ENCODE results near the gene PDLIM5.

The PDLIM5 gene

DNA sequence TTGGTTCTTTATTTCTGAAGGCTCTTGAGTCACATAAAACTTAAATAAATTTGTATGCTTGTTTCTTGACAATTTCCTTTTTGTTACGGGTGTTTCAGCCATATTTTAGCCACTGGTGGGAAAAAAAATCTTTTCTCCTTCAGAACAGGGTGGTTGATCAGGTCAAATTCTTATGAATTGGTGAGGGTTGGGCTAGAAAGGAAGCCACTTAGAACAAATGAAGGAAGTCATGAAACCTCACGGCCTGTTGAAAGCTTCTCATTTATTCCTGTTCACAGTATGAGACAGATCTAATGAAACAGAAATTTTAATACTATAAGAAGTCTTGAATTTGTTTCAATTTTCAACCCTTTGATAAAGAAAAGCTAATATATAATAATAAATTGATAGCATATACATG, 12.1 kb upstream of the PDLIM5 start:
- DNase-seq (ENCODE audit: low spot score), result no peak
- TF ChIP-seq, protein P1, sequence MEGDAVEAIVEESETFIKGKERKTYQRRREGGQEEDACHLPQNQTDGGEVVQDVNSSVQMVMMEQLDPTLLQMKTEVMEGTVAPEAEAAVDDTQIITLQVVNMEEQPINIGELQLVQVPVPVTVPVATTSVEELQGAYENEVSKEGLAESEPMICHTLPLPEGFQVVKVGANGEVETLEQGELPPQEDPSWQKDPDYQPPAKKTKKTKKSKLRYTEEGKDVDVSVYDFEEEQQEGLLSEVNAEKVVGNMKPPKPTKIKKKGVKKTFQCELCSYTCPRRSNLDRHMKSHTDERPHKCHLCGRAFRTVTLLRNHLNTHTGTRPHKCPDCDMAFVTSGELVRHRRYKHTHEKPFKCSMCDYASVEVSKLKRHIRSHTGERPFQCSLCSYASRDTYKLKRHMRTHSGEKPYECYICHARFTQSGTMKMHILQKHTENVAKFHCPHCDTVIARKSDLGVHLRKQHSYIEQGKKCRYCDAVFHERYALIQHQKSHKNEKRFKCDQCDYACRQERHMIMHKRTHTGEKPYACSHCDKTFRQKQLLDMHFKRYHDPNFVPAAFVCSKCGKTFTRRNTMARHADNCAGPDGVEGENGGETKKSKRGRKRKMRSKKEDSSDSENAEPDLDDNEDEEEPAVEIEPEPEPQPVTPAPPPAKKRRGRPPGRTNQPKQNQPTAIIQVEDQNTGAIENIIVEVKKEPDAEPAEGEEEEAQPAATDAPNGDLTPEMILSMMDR (IDR thresholded peaks at IDR 0.05), result no peak
- no peak overlapping the region for H3K4me3 ChIP-seq
- H3K27ac ChIP-seq, result no peak overlapping the region

DNA sequence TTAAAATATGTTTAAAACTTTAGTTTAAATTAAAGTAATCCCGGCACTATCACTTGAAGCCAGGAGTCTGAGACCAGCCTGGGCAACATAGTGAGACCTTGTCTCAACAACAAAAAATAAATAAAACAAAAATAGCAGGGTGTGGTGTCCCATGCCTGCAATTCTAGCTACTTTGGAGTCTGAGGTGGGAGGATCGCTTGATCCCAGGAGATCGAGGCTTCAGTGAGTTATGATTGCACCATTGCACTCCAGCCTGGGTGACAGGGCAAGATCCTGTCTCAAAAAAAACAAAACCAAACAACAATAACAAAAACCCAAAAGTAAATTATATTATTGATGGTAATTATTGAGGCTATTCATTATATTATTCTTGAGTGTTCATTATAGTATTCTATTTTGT, 9.9 kb upstream of the PDLIM5 start:
- no peak for DNase-seq (ENCODE audit: low spot score)
- Histone ChIP-seq H3K4me3 (no peak overlapping the region), H3K27ac (peak overlapping the region in 1 of 2 donors; percentile 29)
- TF ChIP-seq, protein P1 (IDR thresholded peaks at IDR 0.05), result no peak

DNA sequence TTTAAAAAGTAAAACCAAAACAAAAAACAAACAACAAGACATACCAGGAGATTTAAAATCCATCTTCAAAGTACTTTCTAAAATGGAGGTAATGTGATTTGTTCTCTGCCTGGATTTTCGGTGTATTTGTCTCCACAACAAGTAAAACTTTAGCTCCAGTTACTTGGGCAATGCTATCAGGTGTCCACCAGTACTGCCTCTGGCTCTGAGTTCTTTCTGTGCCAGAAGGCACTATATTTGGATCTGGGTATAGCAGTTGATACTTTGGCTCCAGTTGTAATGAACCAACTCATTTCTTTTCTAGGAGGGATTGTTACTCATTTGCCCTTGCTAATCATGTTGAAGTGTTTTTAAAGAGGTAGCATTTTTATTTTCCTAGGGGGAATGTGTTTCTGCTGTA, 9.5 kb upstream of the PDLIM5 start:
- H3K27ac ChIP-seq, result no peak overlapping the region
- H3K4me3 ChIP-seq, result no peak overlapping the region
- DNase-seq (ENCODE audit: low spot score), result no peak
- TF ChIP-seq, protein P1 (IDR thresholded peaks at IDR 0.05), result no peak

DNA sequence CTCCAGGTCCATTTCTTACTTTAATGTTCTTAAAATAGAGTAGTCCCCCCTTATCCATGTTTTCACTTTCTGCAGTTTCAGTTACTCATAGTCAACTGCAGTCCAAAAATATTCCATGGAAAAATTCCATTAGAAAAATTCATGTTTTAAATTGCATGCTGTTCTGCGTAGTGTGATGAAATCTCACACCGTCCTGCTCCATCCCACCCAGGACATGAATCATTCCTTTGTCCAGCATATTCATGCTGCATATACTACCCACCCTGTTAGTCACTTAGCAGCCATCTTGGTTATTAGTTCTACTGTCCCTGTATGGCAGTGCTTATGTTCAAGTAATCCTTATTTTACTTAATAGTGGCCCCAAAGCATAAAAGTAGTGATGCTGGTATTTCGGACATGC, 5.4 kb upstream of the PDLIM5 start:
- TF ChIP-seq, protein P1 (IDR thresholded peaks at IDR 0.05), result no peak
- Histone ChIP-seq H3K27ac (peak overlapping the region; percentile 4 to 35), H3K4me3 (no peak overlapping the region)
- no peak for DNase-seq (ENCODE audit: low spot score)

DNA sequence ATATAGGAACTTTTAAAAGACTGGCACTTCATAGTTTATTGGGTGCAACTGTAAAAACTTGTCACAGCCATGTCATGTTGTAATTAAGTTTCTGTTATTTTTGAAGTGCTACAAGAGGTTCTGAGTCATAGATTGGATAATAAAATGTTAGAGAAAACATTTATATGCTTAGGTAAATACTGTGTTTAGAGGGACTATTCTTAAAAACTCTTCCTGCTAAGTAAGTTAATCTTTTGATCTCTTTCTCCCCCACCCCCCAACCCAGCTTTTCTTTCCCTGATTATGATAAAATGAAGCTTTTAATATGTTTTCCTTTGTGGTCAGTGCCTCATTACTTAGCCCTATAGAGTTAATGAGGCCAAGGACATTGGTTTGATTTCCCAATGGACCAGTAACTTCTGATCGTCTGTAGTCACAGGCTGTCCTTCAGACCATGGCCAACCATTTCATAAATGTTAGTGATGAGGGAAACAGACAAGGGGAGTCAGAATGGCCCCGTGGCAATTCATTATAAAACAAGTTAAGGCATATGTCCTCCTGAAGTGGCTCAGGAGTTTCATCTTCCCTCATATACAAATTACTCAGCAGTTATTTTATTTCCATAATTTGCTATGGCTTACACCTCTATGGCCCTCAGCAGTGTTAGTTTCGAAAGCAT, 3.9 kb upstream of the PDLIM5 start:
- DNase-seq (ENCODE audit: low spot score), result no peak
- no peak overlapping the region for H3K27ac ChIP-seq
- TF ChIP-seq, protein P1 (IDR thresholded peaks at IDR 0.05), result no peak
- no peak overlapping the region for H3K4me3 ChIP-seq

DNA sequence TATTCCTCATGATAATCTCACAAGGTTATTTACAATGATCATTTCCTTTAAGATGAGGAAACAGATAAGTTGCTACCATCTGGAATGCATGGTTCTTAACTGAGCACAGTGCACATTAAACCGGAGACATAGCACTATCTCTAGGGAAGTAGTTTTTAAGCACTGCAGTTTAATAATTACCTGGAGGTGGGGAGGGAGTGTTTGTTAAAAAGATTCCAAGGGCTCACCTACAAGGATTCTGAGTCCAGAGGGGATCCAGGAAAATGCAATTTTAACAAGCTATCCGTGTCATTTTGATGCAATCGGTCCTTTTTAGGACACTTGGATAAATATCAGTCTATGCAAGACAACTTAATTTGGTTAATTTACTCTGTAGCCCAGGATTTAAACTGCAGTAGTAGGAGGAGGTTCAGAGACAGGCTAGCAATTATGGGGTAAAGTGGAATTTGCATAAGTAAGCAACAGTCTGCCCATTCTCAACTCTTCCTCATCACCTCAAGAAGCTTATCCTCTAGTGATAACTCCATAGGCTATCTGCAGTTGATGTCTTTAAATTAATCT, 2.8 kb upstream of the PDLIM5 start:
- no peak for DNase-seq (ENCODE audit: low spot score)
- TF ChIP-seq, protein P1 (IDR thresholded peaks at IDR 0.05), result no peak
- Histone ChIP-seq H3K4me3 (no peak overlapping the region), H3K27ac (no peak overlapping the region)

DNA sequence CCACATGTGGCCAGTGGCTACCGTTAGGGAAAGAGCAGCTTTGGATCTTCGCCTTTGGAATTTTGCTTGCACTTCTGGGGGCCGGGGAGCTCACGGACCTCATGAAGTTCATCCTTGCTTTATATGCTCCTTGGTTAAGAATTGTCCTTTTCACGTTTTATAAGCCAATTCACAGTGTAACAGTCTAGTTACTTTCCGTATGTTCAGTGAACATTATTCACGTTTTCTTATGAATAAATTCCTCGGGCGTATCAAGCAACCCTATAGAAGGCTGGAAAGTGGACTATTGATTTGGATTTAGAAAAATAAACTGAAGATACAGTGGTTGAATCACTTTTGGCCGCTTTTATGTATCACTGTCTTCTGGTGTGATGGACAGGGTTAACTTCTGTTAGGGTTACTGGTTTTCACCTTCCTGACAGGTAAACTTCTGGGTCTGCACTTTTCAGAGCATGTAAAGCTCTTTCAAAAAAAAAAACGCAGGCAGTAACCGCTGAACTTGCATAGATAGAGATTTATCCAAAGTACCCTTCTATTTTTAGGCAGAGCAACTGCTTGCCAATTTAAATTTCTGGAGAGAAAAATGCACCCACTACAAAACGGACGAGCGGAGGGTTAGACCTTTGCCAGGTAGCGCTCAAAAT, 569 bp upstream of the PDLIM5 start:
- TF ChIP-seq, protein P1 (IDR thresholded peaks at IDR 0.05), result no peak
- no peak for DNase-seq (ENCODE audit: low spot score)
- H3K27ac ChIP-seq, result peak overlapping the region; percentile 97 to 99
- peak overlapping the region; percentile 94 for H3K4me3 ChIP-seq

All from coronary artery (tissue), 2 donors.